K562 (cell line): ENCODE data around the gene CRCP. TPM values are rescaled to one million over a fixed set of nuclear protein-coding genes. Genes with fewer than 3 reads are reported as not detected.

ENCODE experiments used
- CBX8 ChIP-seq: fragments of 200-600 bp; sonication (generic); IDR thresholded peaks from 2 replicates; pipeline ENCODE4 v1.6.1; 2012; ENCODE audit warnings: borderline replicate concordance, mixed run types, low read depth, mild to moderate bottlenecking, moderate library complexity, mixed read lengths, low read length, control low read depth, inconsistent platforms; ENCODE audit not compliant: poor library complexity, severe bottlenecking; ENCODE audit errors: extremely low read depth
- TGIF2 ChIP-seq: sonication (generic); formaldehyde crosslinking; IDR thresholded peaks from 2 replicates; pipeline ENCODE4 v1.8.1; 2022; ENCODE audit warnings: mild to moderate bottlenecking, missing genetic modification reagents, moderate library complexity
- ZBTB12 ChIP-seq: fragments of 250-450 bp; sonication (Bioruptor Pico); IDR thresholded peaks from 2 replicates; pipeline ENCODE4 v1.4.0; 2020
- ZNF398 ChIP-seq: fragments of 250-450 bp; sonication (Bioruptor Pico); IDR thresholded peaks from 2 replicates; pipeline ENCODE4 v1.8.0; 2021; ENCODE audit warnings: moderate library complexity, mild to moderate bottlenecking, inconsistent platforms
- ZNF512 ChIP-seq: IDR thresholded peaks from 2 replicates; pipeline ENCODE4 v1.6.1; 2016; ENCODE audit warnings: missing genetic modification characterization, missing compliant biosample characterization
- polyA plus RNA-seq, 8 experiments: library from polyadenylated mRNA; depleted of rRNA in 4 of 8; stranded (reverse) in 5 of 8; unstranded in 3 of 8; fragments of >200 nt; fragmentation: Nextera tagmentation in 2 of 8; fragmentation: Illumina TruSeq in 1 of 8; extraction: Ambion mirVana in 2 of 8; extraction: Trizol in 1 of 8; gene quantifications; 2 replicates each; pipeline versions ENCODE4 v1.2.1 to v1.2.3, GENCODE V29; 2011 to 2014; ENCODE audit warnings: inconsistent platforms in 1 of 8, missing spikeins in 1 of 8
- total RNA-seq, 7 experiments: library from RNA; depleted of rRNA in 6 of 7; stranded (reverse); fragments of >200 nt in 6 of 7; fragmentation: Illumina TruSeq in 2 of 7; extraction: Trizol in 2 of 7; gene quantifications; 2 replicates each; pipeline versions ENCODE4 v1.2.1 to v1.2.3, GENCODE V29; 2011 to 2021; ENCODE audit warnings: low replicate concordance in 1 of 7
- TF ChIP-seq, protein P1 (sequence below): fragments of 450-650 bp; IDR thresholded peaks from 2 replicates; pipeline ENCODE4 v1.6.1; 2016; ENCODE audit warnings: mild to moderate bottlenecking
- TF ChIP-seq, protein P2 (sequence below): fragments of 450-650 bp; conservative IDR thresholded peaks from 2 replicates; pipeline ENCODE4 v1.6.1; 2016; ENCODE audit warnings: missing genetic modification characterization, low read depth, mild to moderate bottlenecking, control low read depth, missing compliant biosample characterization

The CRCP gene
- total and polyA plus RNA-seq, 9 of the 15 experiments (the other 6 are each of a cell fraction or from before 2014, with no cell fraction given): 22.1 to 58.3 (median 43.4) TPM

DNA sequence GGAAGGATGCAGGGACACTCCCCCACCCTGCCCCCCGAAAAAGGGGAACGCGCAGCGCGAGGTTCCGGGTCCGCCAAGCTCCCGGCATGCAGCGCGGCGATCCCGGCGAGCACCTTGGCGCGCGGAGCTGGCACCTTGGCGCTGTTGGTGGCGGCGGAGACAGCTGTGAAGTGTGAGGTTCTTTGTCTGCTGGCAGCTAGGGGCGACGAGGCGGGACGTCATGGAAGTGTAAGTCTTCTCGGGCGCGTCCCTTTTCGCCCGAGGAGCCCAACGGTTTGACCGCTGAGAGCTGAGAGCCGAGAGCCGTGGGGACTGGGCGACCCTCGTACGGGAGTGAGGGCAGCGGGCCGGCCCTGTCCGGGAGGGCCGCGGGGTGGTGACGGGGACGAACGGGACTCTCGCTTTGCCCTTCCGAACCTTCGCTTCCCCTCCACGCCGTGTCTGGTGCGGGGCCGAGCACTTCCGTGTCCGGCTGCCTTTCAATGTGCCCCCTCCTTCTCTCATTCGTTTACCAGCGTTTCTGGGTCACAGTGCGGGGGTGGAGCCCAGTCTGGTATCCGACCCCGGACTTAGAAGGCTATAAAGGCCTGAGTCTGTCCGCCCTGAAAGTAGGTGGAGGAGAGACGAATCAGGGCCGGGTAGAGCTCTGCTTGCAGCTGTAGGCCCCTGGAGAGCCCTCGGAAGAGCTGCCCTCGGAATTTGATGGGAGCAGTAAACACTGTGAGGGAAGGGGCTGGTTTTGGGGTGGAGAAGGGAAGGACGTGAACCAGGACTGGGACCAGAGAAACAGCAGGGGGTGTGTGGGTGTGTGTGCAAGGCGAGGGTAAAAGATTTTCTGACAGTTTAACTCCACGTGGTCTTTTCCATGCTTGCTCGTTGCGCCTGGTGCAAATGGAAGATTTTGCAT lies at the start of gene CRCP (continued):
- TF ChIP-seq ZNF512 (tag) (no peak), ZNF398 (CRISPR knock-in tag) (no peak), ZBTB12 (CRISPR knock-in tag) (no peak), CBX8 (no peak), TGIF2 (CRISPR knock-in tag) (peak; percentile 96)
- TF ChIP-seq, protein P1, sequence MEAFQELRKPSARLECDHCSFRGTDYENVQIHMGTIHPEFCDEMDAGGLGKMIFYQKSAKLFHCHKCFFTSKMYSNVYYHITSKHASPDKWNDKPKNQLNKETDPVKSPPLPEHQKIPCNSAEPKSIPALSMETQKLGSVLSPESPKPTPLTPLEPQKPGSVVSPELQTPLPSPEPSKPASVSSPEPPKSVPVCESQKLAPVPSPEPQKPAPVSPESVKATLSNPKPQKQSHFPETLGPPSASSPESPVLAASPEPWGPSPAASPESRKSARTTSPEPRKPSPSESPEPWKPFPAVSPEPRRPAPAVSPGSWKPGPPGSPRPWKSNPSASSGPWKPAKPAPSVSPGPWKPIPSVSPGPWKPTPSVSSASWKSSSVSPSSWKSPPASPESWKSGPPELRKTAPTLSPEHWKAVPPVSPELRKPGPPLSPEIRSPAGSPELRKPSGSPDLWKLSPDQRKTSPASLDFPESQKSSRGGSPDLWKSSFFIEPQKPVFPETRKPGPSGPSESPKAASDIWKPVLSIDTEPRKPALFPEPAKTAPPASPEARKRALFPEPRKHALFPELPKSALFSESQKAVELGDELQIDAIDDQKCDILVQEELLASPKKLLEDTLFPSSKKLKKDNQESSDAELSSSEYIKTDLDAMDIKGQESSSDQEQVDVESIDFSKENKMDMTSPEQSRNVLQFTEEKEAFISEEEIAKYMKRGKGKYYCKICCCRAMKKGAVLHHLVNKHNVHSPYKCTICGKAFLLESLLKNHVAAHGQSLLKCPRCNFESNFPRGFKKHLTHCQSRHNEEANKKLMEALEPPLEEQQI: no peak
- TF ChIP-seq, protein P2, sequence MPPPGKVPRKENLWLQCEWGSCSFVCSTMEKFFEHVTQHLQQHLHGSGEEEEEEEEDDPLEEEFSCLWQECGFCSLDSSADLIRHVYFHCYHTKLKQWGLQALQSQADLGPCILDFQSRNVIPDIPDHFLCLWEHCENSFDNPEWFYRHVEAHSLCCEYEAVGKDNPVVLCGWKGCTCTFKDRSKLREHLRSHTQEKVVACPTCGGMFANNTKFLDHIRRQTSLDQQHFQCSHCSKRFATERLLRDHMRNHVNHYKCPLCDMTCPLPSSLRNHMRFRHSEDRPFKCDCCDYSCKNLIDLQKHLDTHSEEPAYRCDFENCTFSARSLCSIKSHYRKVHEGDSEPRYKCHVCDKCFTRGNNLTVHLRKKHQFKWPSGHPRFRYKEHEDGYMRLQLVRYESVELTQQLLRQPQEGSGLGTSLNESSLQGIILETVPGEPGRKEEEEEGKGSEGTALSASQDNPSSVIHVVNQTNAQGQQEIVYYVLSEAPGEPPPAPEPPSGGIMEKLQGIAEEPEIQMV (tag): no peak
